Colonic mucosa (tissue), 4 donors: ENCODE results near the gene NTM. TPM values are rescaled to one million over a fixed set of nuclear protein-coding genes. Genes with fewer than 3 reads are reported as not detected.

Source experiments
- DNase-seq: peaks from one replicate; pipeline ENCODE4 v3.0.0-alpha.2; 2020
- H3K27ac ChIP-seq: fragments of 200-600 bp; one replicate; pipeline ENCODE4 v1.8.0; 2021
- H3K27me3 ChIP-seq: fragments of 200-600 bp; one replicate; pipeline ENCODE4 v1.8.0; 2021
- H3K36me3 ChIP-seq: fragments of 200-600 bp; one replicate; pipeline ENCODE4 v1.8.0; 2021
- H3K4me1 ChIP-seq: fragments of 200-600 bp; one replicate; pipeline ENCODE4 v1.8.0; 2021; ENCODE audit warnings: mild to moderate bottlenecking
- H3K4me3 ChIP-seq: fragments of 200-600 bp; one replicate; pipeline ENCODE4 v1.8.0; 2021
- H3K9ac ChIP-seq, 2 donors: one replicate each; pipeline ENCODE4 v1.7.0; 2013; ENCODE audit warnings: control low read depth in 2 of 2, low read depth in 2 of 2, low read length in 2 of 2
- H3K9me3 ChIP-seq: fragments of 200-600 bp; one replicate; pipeline ENCODE4 v1.8.0; 2021
- CTCF ChIP-seq: fragments of 200-600 bp; IDR thresholded peaks from one replicate; pipeline ENCODE4 v1.8.0; 2022; ENCODE audit warnings: antibody characterized with exemption, mild to moderate bottlenecking
- intact Hi-C: fragments of 100-400 bp; cut with DNase I; formaldehyde crosslinking; loops from one replicate; pipeline ENCODE4 v1.14.1; 2022
- total RNA-seq, 2 donors: library from RNA; stranded (reverse); fragmentation: NEBNext Ultra II Directional in 1 of 2; extraction: Animal tissue kit (Norgen Biotek cat#: 25700) in 1 of 2; gene quantifications; one replicate each; pipeline ENCODE4 v1.2.1, GENCODE V29; 2021
- donor health status: healthy.
- donor health status: DM: no; HTN: no; CAD: no.
- donor health status: DM: no; HTN: no; CAD: no.

The NTM gene
- total RNA-seq, 2 donors from 2014 or later = 1.6 to 2.8 TPM

GRCh38 chr11:131666006-131666405 lies 295.6 kb downstream of the NTM start:
- H3K9me3 ChIP-seq = no peaks in the 10 kb centered on the region
- H3K36me3 ChIP-seq = no peaks in the 10 kb centered on the region
- intact Hi-C loops = no loop called here
- no peak for DNase-seq
- no peaks in the 10 kb centered on the region for H3K27me3 ChIP-seq
- no peak overlapping the region for H3K4me3 ChIP-seq
- H3K9ac ChIP-seq = no peak overlapping the region
- no peaks in the 10 kb centered on the region for H3K4me1 ChIP-seq
- no peak for TF ChIP-seq CTCF
- H3K27ac ChIP-seq = no peak overlapping the region

GRCh38 chr11:131666617-131667016 lies 296.2 kb downstream of the NTM start:
- Histone ChIP-seq H3K27ac (no peak overlapping the region), H3K9ac (no peak overlapping the region), H3K4me1 (no peaks in the 10 kb centered on the region), H3K4me3 (no peak overlapping the region), H3K9me3 (no peaks in the 10 kb centered on the region), H3K27me3 (no peaks in the 10 kb centered on the region), H3K36me3 (no peaks in the 10 kb centered on the region)
- TF ChIP-seq CTCF = no peak
- no peak for DNase-seq
- intact Hi-C loops = no loop called here

- TF ChIP-seq CTCF = no peak
These were observed 297.2 kb downstream of the NTM start for GRCh38 chr11:131667566-131667965.

GRCh38 chr11:131668500-131669400 lies 298.3 kb downstream of the NTM start:
- peak; percentile 39 for TF ChIP-seq CTCF
- H3K4me3 ChIP-seq = no peak overlapping the region
- no peaks in the 10 kb centered on the region for H3K9me3 ChIP-seq
- no peaks in the 10 kb centered on the region for H3K36me3 ChIP-seq
- no peaks in the 10 kb centered on the region for H3K4me1 ChIP-seq
- H3K27me3 ChIP-seq = no peaks in the 10 kb centered on the region
- DNase-seq = peak; percentile 32
- no peak overlapping the region for H3K9ac ChIP-seq
- intact Hi-C loops = no loop called here
- no peak overlapping the region for H3K27ac ChIP-seq

More at GRCh38 chr11:131667566-131667965, 297.2 kb downstream of the NTM start:
- intact Hi-C loops = no loop called here
- Histone ChIP-seq H3K27me3 (no peaks in the 10 kb centered on the region), H3K4me1 (no peaks in the 10 kb centered on the region), H3K4me3 (no peak overlapping the region), H3K36me3 (no peaks in the 10 kb centered on the region), H3K9me3 (no peaks in the 10 kb centered on the region), H3K27ac (no peak overlapping the region), H3K9ac (no peak overlapping the region)
- no peak for DNase-seq

GRCh38 chr11:131669401-131669780 lies 299.0 kb downstream of the NTM start:
- Histone ChIP-seq H3K36me3 (no peaks in the 10 kb centered on the region), H3K27me3 (no peaks in the 10 kb centered on the region), H3K4me1 (no peaks in the 10 kb centered on the region), H3K27ac (no peak overlapping the region), H3K9me3 (no peaks in the 10 kb centered on the region), H3K4me3 (no peak overlapping the region), H3K9ac (no peak overlapping the region)
- TF ChIP-seq CTCF = no peak
- intact Hi-C loops = no loop called here
- DNase-seq = no peak
